SK-N-SH treated with all-trans-retinoic acid at 6 μM for 48 hours (cell line): ENCODE results near the gene RETREG3.

Experiments
- PATZ1 ChIP-seq: fragments of 250-450 bp; sonication (Bioruptor Pico); IDR thresholded peaks from 2 replicates; pipeline ENCODE4 v1.8.0; 2020; ENCODE audit warnings: mild to moderate bottlenecking, moderate library complexity, borderline replicate concordance
- RARB ChIP-seq: fragments of 250-450 bp; sonication (Bioruptor Pico); IDR thresholded peaks from 2 replicates; pipeline ENCODE4 v1.8.0; 2021; ENCODE audit warnings: mild to moderate bottlenecking, moderate library complexity

DNA sequence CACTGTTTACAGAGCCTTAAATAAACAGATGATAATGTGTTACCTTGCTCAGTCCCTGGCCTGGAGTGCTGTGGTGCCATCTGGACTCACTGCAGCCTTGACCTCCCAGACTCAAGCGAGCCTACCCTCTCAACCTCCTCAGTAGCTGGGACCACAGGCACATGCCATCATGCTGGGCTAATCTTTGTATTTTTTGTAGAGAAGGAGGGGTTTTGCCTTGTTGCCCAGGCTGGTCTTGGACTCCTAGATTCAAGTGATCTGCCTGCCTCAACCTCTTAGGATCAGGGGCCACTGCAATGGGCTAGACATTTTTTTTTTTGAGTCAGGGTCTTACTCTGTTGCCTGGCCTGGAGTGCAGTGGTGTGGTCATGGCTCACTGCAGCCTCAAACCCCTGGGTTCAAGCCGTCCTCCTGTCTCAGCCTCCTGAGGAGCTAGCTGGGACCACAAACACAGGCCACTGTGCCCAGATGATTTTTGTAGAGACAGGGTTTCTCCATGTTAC lies 78.2 kb downstream of the RETREG3 start:
- TF ChIP-seq RARB (CRISPR knock-in tag): no peak
- TF ChIP-seq PATZ1 (CRISPR knock-in tag): no peak
